ENCODE results near the gene PCGF3.

DNA sequence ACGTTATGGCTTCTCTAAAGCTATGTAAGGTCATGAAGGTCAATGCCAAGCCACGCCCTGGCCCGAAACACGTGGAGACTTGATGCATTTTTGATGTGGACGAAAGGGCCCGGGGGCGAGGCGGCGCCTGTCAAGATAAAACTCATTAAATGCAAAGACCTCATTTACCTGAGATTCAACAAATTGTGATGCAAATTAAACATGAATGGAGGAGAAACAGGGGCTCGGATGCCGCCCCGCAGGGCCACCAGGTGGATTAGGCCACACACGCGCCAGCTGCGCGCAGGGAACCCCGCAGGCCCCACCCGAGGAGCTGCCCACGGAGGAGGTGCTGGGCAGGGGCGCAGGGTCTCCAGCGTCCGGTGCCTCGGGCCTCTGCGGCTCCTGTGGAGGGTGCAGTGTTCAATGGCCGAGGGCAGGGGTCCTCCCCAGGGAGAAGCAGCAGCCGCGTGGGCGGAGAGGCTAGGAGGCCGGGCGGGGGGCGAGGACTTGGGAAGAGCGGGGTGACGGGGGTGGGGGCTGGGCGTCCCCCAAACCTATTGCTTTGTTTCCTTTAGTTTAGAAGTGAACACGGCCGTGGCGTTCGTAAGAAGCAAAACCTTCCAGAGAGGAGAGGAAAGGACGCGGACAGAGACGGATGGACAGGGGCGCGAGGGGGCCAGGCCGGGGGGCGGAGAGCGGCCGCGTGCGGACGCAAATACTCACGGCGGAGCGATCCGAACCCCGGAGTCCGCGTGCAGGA, 79.9 kb downstream of the PCGF3 start:
- no peak for TF ChIP-seq RARB (CRISPR knock-in tag; IDR thresholded peaks at IDR 0.05)
- TF ChIP-seq, protein P1, sequence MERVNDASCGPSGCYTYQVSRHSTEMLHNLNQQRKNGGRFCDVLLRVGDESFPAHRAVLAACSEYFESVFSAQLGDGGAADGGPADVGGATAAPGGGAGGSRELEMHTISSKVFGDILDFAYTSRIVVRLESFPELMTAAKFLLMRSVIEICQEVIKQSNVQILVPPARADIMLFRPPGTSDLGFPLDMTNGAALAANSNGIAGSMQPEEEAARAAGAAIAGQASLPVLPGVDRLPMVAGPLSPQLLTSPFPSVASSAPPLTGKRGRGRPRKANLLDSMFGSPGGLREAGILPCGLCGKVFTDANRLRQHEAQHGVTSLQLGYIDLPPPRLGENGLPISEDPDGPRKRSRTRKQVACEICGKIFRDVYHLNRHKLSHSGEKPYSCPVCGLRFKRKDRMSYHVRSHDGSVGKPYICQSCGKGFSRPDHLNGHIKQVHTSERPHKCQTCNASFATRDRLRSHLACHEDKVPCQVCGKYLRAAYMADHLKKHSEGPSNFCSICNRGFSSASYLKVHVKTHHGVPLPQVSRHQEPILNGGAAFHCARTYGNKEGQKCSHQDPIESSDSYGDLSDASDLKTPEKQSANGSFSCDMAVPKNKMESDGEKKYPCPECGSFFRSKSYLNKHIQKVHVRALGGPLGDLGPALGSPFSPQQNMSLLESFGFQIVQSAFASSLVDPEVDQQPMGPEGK (CRISPR knock-in tag; IDR thresholded peaks at IDR 0.05; ENCODE audit: borderline replicate concordance) = no peak
- TF ChIP-seq, protein P2, sequence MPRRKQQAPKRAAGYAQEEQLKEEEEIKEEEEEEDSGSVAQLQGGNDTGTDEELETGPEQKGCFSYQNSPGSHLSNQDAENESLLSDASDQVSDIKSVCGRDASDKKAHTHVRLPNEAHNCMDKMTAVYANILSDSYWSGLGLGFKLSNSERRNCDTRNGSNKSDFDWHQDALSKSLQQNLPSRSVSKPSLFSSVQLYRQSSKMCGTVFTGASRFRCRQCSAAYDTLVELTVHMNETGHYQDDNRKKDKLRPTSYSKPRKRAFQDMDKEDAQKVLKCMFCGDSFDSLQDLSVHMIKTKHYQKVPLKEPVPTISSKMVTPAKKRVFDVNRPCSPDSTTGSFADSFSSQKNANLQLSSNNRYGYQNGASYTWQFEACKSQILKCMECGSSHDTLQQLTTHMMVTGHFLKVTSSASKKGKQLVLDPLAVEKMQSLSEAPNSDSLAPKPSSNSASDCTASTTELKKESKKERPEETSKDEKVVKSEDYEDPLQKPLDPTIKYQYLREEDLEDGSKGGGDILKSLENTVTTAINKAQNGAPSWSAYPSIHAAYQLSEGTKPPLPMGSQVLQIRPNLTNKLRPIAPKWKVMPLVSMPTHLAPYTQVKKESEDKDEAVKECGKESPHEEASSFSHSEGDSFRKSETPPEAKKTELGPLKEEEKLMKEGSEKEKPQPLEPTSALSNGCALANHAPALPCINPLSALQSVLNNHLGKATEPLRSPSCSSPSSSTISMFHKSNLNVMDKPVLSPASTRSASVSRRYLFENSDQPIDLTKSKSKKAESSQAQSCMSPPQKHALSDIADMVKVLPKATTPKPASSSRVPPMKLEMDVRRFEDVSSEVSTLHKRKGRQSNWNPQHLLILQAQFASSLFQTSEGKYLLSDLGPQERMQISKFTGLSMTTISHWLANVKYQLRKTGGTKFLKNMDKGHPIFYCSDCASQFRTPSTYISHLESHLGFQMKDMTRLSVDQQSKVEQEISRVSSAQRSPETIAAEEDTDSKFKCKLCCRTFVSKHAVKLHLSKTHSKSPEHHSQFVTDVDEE (CRISPR knock-in tag; IDR thresholded peaks at IDR 0.05) = no peak
- TF ChIP-seq, protein P3, sequence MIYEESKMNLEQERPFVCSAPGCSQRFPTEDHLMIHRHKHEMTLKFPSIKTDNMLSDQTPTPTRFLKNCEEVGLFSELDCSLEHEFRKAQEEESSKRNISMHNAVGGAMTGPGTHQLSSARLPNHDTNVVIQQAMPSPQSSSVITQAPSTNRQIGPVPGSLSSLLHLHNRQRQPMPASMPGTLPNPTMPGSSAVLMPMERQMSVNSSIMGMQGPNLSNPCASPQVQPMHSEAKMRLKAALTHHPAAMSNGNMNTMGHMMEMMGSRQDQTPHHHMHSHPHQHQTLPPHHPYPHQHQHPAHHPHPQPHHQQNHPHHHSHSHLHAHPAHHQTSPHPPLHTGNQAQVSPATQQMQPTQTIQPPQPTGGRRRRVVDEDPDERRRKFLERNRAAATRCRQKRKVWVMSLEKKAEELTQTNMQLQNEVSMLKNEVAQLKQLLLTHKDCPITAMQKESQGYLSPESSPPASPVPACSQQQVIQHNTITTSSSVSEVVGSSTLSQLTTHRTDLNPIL (CRISPR knock-in tag; IDR thresholded peaks at IDR 0.05; ENCODE audit: low read depth) = no peak
- TF ChIP-seq OSR1 (CRISPR knock-in tag; IDR thresholded peaks at IDR 0.05) = no peak
- no peak for TF ChIP-seq ZC3H10 (CRISPR knock-in tag; IDR thresholded peaks at IDR 0.05)
- TF ChIP-seq ARNTL (CRISPR knock-in tag; IDR thresholded peaks at IDR 0.05; ENCODE audit: borderline replicate concordance, low read depth) = no peak
- TF ChIP-seq, protein P4, sequence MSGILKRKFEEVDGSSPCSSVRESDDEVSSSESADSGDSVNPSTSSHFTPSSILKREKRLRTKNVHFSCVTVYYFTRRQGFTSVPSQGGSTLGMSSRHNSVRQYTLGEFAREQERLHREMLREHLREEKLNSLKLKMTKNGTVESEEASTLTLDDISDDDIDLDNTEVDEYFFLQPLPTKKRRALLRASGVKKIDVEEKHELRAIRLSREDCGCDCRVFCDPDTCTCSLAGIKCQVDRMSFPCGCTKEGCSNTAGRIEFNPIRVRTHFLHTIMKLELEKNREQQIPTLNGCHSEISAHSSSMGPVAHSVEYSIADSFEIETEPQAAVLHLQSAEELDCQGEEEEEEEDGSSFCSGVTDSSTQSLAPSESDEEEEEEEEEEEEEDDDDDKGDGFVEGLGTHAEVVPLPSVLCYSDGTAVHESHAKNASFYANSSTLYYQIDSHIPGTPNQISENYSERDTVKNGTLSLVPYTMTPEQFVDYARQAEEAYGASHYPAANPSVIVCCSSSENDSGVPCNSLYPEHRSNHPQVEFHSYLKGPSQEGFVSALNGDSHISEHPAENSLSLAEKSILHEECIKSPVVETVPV (CRISPR knock-in tag; IDR thresholded peaks at IDR 0.05) = no peak
- TF ChIP-seq ZFP3 (CRISPR knock-in tag; IDR thresholded peaks at IDR 0.05) = no peak

All from SK-N-SH treated with all-trans-retinoic acid at 6 μM for 48 hours (cell line).